GM23338 (cell line): ENCODE measurements around the gene MAP1B. TPM values are rescaled to one million over a fixed set of nuclear protein-coding genes. Genes with fewer than 3 reads are reported as not detected.

Source experiments
- ATAC-seq: fragments of 200-7000 bp; cut with Tn5 transposase; 3 replicates; pipeline ENCODE4 v1.9.1; 2020
- DNase-seq: peaks from one replicate; pipeline ENCODE4 v3.0.0-alpha.2; 2015; ENCODE audit warnings: low spot score
- H2AFZ ChIP-seq: fragments of 200-600 bp; sonication (generic); 2 replicates; pipeline ENCODE4 v1.8.0; 2016; ENCODE audit warnings: antibody characterized with exemption, mild to moderate bottlenecking, moderate library complexity
- H3F3A ChIP-seq: fragments of 200-600 bp; sonication (generic); replicated peaks from 2 replicates; pipeline ENCODE4 v1.8.0; 2017; ENCODE audit warnings: antibody characterized with exemption, mixed run types, low read depth
- H3K27ac ChIP-seq: fragments of 200-600 bp; sonication (generic); 2 replicates; pipeline ENCODE4 v1.6.1; 2016; ENCODE audit warnings: low read depth
- H3K27me3 ChIP-seq: fragments of 200-600 bp; sonication (generic); 2 replicates; pipeline ENCODE4 v1.8.0; 2016; ENCODE audit warnings: mild to moderate bottlenecking, mixed run types, moderate library complexity; ENCODE audit not compliant: insufficient read depth
- H3K36me3 ChIP-seq: fragments of 200-600 bp; sonication (generic); 2 replicates; pipeline ENCODE4 v1.8.0; 2016; ENCODE audit warnings: mild to moderate bottlenecking; ENCODE audit not compliant: insufficient read depth
- H3K4me1 ChIP-seq: fragments of 200-600 bp; sonication (generic); 2 replicates; pipeline ENCODE4 v1.8.0; 2016; ENCODE audit warnings: mild to moderate bottlenecking, moderate library complexity; ENCODE audit not compliant: insufficient read depth
- H3K4me2 ChIP-seq: fragments of 200-600 bp; sonication (generic); 2 replicates; pipeline ENCODE4 v1.7.1; 2017; ENCODE audit warnings: mixed run types
- H3K4me3 ChIP-seq: fragments of 200-600 bp; sonication (generic); 2 replicates; pipeline ENCODE4 v1.6.1; 2016; ENCODE audit warnings: mixed run types
- H3K79me2 ChIP-seq: fragments of 200-600 bp; sonication (generic); replicated peaks from 2 replicates; pipeline ENCODE4 v1.8.0; 2017; ENCODE audit warnings: mild to moderate bottlenecking; ENCODE audit not compliant: insufficient read depth
- H3K9me2 ChIP-seq: fragments of 200-600 bp; sonication (generic); 2 replicates; pipeline ENCODE4 v1.8.0; 2017; ENCODE audit not compliant: insufficient read depth
- H4K20me1 ChIP-seq: fragments of 200-600 bp; sonication (generic); replicated peaks from 2 replicates; pipeline ENCODE4 v1.8.0; 2017; ENCODE audit warnings: mild to moderate bottlenecking; ENCODE audit not compliant: insufficient read depth
- H3K27ac Mint-ChIP-seq: 2 replicates; pipeline ENCODE4 v1.8.0; 2020; ENCODE audit warnings: inconsistent platforms, mild to moderate bottlenecking, moderate library complexity, mixed read lengths
- H3K27me3 Mint-ChIP-seq: 3 replicates; pipeline ENCODE4 v1.8.0; 2022; ENCODE audit warnings: low read depth, mild to moderate bottlenecking, moderate library complexity, mixed read lengths, inconsistent platforms; ENCODE audit not compliant: insufficient read depth, poor library complexity
- H3K36me3 Mint-ChIP-seq: 3 replicates; pipeline ENCODE4 v1.8.0; 2021; ENCODE audit warnings: low read depth, mild to moderate bottlenecking, inconsistent platforms, moderate library complexity, mixed read lengths
- H3K4me1 Mint-ChIP-seq: 3 replicates; pipeline ENCODE4 v1.8.0; 2020; ENCODE audit warnings: mild to moderate bottlenecking, inconsistent platforms, mixed read lengths
- H3K4me3 Mint-ChIP-seq: 3 replicates; pipeline ENCODE4 v1.8.0; 2021; ENCODE audit warnings: moderate library complexity, mild to moderate bottlenecking, inconsistent platforms, mixed read lengths
- H3K9me3 Mint-ChIP-seq: 3 replicates; pipeline ENCODE4 v1.8.0; 2020; ENCODE audit warnings: moderate library complexity, mild to moderate bottlenecking, inconsistent platforms, mixed read lengths
- CREB1 ChIP-seq: fragments of 250-450 bp; sonication (Bioruptor Pico); IDR thresholded peaks from 2 replicates; pipeline ENCODE4 v1.5.0; 2020; ENCODE audit warnings: low read depth, mild to moderate bottlenecking, moderate library complexity
- ETS1 ChIP-seq: IDR thresholded peaks from 2 replicates; pipeline ENCODE4 v1.6.1; 2016; ENCODE audit warnings: antibody characterized with exemption
- EZH2 ChIP-seq: fragments of 200-600 bp; sonication (generic); IDR thresholded peaks from one replicate; pipeline ENCODE4 v1.8.0; 2017; ENCODE audit warnings: antibody characterized with exemption, mild to moderate bottlenecking, low read depth; ENCODE audit not compliant: unreplicated experiment
- EZH2phosphoT487 ChIP-seq: fragments of 200-600 bp; sonication (generic); IDR thresholded peaks from one replicate; pipeline ENCODE4 v1.8.1; 2018; ENCODE audit warnings: antibody characterized with exemption; ENCODE audit not compliant: unreplicated experiment
- NANOG ChIP-seq: IDR thresholded peaks from 2 replicates; pipeline ENCODE4 v1.6.1; 2016; ENCODE audit warnings: antibody characterized with exemption, borderline replicate concordance
- POLR2AphosphoS5 ChIP-seq: IDR thresholded peaks from 2 replicates; pipeline ENCODE4 v1.6.1; 2016; ENCODE audit warnings: antibody characterized with exemption, low read depth
- ZNF331 ChIP-seq: fragments of 250-450 bp; sonication (Bioruptor Pico); IDR thresholded peaks from 2 replicates; pipeline ENCODE4 v1.5.0; 2020; ENCODE audit warnings: low read depth, mild to moderate bottlenecking, moderate library complexity
- ZNF462 ChIP-seq: fragments of 250-450 bp; sonication (Bioruptor Pico); IDR thresholded peaks from 2 replicates; pipeline ENCODE4 v1.5.0; 2020; ENCODE audit warnings: mild to moderate bottlenecking, moderate library complexity
- polyA plus RNA-seq: library from polyadenylated mRNA; unstranded; fragments of >200 nt; fragmentation: Nextera tagmentation; extraction: Ambion mirVana; gene quantifications from 2 replicates; pipeline ENCODE4 v1.2.1, GENCODE V29; 2016
- total RNA-seq: library from RNA; depleted of rRNA; stranded (reverse); fragments of >200 nt; shearing (Covaris generic); gene quantifications from 2 replicates; pipeline ENCODE4 v1.2.3, GENCODE V29; 2014

MAP1B gene
- total and polyA plus RNA-seq, 2 experiments from 2014 or later, result 148 to 263 TPM

GRCh38 chr5:72126796-72127195 lies 19.5 kb downstream of the MAP1B start (continued):
- no peak for TF ChIP-seq ZNF462 (CRISPR knock-in tag)
- no peak for TF ChIP-seq ETS1
- TF ChIP-seq NANOG, result no peak
- no peak for TF ChIP-seq EZH2
- TF ChIP-seq POLR2AphosphoS5, result no peak

- H3K27ac Mint-ChIP-seq, result no peak overlapping the region
- no peak overlapping the region for H3K4me2 ChIP-seq
- H3K4me3 Mint-ChIP-seq, result no peak overlapping the region
- no peak for TF ChIP-seq CREB1 (CRISPR knock-in tag)
- no peak for TF ChIP-seq NANOG
- no peak for TF ChIP-seq ETS1
- TF ChIP-seq ZNF331 (CRISPR knock-in tag), result no peak
- TF ChIP-seq EZH2phosphoT487, result no peak
Measured at GRCh38 chr5:72129725-72130124, 22.4 kb downstream of the MAP1B start.

More at GRCh38 chr5:72129725-72130124, 22.4 kb downstream of the MAP1B start:
- H3K27me3 ChIP-seq, result no peaks in the 10 kb centered on the region
- no peak overlapping the region for H3K27ac ChIP-seq
- no peak for ATAC-seq
- no peaks in the 10 kb centered on the region; the same call in 1 of the 2 replicates for H4K20me1 ChIP-seq
- H3F3A ChIP-seq, result no peaks in the 10 kb centered on the region
- peaks cover 33% of the 10 kb centered on the region for H3K4me1 ChIP-seq
- no peaks in the 10 kb centered on the region for H3K9me2 ChIP-seq
- H2AFZ ChIP-seq, result no peak overlapping the region
- H3K36me3 ChIP-seq, result no peaks in the 10 kb centered on the region; the same call in 1 of the 2 replicates
- no peak overlapping the region for H3K4me3 ChIP-seq
- Mint-ChIP-seq H3K27me3 (peaks cover 1% of the 10 kb centered on the region), H3K36me3 (peaks cover 10% of the 10 kb centered on the region), H3K9me3 (no peaks in the 10 kb centered on the region), H3K4me1 (peaks cover 40% of the 10 kb centered on the region)
- peaks cover 64% of the 10 kb centered on the region for H3K79me2 ChIP-seq
- no peak for DNase-seq
